SKM-1 treated with dmso at 0.1 percent for 144 hours (cell line): Measurements from ENCODE around the gene PRAMEF9.
"Not testable (repeated sequence)": the region's sequence is repeated elsewhere in the genome, so short reads cannot be mapped to it uniquely, and the experiment has no call there.

Source experiments
- DNase-seq: peaks from one replicate; lab custom pipeline; 2025; ENCODE audit not compliant: unreplicated experiment; lab: John Stamatoyannopoulos, UW

The PRAMEF9 gene

DNA sequence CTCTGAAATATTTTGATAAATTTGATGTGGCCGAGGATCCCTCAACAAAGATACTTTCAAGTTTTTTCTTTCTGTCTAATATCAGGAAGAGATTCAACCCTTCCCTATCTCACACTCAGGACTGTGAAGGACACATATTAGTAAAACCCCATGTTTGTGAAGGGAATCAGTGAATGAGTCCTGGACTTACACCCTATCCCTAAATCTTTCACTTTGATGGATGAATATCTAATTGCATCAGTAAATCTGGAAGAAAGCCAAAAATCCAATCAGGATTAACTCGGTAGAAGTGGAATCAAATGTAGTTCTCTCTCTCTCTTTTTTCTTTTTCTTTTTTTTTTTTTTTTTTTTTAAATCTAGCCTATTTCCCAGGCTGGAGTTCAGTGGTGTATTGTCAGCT, at the start of gene PRAMEF9:
TSS of gene PRAMEF9 (plus strand) at position 301 of the 400 bp plus-strand sequence. CDS start 3,433 bp downstream, outside the sequence.
- not testable (repeated sequence) for DNase-seq

DNA sequence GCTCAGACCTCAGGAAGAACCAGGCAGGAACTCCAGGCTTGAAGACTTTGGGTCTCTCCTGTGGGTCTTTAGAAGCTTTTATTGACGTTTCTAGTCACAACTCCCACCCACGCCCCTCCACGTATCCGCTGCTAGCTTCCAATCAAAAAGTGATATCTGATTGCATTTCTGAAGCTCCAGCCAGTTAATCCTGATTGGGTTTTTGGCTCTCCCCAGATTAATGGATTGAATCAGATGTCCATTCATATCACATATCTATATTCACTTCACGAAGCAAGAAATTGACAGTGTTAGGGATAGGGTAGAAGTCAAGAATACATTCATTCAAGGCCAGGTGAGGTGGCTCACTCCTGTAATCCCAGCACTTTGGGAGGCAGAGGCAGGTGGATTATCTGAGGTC, 15.7 kb upstream of the PRAMEF9 start, which contains the start of gene PRAMEF26:
TSS of gene PRAMEF26 (minus strand) at position 101 of the 400 bp plus-strand sequence. CDS start 2,914 bp downstream, outside the sequence.
- not testable (repeated sequence) for DNase-seq

DNA sequence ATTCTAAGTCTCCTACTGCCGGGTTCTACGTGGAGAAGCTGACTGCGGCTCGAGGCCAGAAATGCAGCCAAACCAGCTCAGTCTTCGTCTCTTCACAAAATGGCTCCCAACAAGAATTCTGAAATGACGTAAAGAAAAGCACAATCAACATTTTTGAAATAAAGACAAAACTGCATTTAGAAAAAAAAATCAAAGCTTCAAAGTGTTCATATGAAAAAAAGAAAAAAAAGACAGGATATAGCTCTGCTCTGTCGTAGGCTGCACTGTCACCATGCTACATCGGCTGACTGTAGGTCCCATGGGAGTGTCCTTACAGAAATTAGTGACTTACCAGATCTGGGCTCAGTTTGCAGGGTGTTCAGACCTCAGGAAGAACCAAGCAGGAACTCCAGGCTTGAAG, 6.1 kb upstream of the PRAMEF9 start, which contains the start of gene HNRNPCL4:
TSS of gene HNRNPCL4 (minus strand) at position 101 of the 400 bp plus-strand sequence. CDS start 164 bp downstream, outside the sequence.
- not testable (repeated sequence) for DNase-seq

DNA sequence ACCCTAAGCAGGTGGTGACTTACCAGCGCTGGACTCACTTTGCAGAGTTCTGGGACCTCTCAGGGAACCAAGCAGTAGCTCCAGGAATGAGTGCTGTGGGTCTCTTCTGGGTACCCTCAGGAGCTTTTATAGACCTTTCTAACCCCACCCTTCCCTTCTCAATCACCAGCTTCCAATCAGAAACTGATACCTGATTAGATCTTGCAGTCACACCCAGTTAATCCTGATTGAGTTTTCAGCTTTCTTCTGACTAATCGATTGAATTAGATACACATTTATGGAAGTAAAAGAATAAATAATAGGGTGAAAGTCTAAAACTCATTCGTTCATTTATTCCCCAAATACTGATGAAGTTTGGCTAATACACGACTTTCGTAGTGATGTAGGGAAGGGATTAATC, 29.7 kb downstream of the PRAMEF9 start, which contains the start of gene PRAMEF13:
TSS of gene PRAMEF13 (minus strand) at position 101 of the 400 bp plus-strand sequence. CDS start 1,820 bp downstream, outside the sequence.
- not testable (repeated sequence) for DNase-seq

DNA sequence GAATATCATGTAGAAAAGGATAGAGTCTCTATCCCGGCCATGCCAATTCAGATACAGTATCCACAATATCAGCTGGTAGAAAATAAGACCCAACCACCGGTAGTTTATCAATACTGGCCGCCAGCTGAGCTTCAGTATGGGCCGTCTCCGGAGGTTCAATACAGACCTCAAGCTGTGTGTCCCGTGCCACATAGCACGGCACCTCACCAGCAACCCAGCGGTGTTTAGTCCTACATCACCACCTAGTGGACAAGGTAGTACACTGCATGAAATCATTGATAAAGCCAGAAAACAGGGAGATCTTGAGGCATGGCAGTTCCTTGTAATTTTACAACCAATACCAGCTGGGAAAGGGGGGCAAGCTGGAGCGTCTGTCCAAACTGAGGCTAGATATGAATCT, 37.1 kb downstream of the PRAMEF9 start:
- not testable (repeated sequence) for DNase-seq

DNA sequence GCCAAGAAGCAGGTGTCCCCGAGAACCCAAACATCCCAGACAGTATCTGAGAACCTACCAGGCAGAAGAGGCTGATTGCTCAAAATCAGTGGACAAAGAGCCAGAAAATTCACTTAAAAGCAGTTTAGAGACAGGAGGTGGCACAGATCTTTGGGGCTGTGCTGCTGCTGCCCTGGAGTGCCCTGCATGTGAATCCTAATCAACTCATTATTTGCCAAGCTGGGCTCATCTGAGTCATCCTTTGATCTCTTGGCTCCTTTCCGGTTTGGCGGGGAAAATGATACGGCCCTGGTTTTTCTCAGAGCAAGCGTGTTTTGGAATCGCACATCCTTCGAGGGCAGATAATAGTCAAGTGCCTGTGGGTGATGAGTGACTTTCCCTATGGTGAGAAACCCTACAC, 45.0 kb downstream of the PRAMEF9 start:
- not testable (repeated sequence) for DNase-seq

DNA sequence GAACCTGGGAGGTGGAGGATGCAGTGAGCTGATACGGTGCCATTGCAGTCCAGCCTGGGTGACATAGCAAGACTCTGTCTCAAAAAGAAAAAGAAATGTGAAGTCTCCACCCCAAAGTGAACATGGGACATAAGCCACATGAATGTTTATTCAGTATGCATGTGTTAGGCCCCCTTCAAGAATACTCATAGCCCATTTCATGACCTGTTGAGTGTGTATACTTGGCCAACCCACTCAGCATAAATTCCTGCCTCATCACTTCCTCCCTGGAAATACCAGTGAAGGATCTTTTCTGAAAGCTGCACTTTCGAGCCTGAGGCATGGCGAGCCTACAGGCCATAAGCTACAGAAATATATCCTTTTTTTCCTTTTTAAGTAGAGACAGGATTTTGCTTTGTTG, 47.6 kb downstream of the PRAMEF9 start:
- DNase-seq: not testable (repeated sequence)

DNA sequence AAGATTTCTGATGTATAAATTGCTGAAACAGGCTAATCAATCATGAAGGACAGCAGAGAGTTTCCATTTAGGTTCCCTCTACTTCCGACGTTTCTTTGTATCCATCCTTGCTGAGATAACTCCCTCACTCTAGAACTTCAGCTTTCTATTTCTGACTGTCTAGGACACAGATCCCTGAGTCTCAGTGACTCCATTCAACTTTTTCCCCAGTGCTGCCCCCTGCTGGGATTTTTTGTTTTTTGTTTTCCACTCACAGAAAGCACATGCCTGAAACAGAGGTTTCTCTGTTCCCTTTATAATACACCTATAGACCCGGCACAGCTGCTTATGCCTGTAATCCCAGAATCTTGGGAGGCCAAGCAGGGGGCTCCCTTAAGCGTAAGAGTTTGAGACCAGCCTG, 51.1 kb downstream of the PRAMEF9 start:
- not testable (repeated sequence) for DNase-seq

DNA sequence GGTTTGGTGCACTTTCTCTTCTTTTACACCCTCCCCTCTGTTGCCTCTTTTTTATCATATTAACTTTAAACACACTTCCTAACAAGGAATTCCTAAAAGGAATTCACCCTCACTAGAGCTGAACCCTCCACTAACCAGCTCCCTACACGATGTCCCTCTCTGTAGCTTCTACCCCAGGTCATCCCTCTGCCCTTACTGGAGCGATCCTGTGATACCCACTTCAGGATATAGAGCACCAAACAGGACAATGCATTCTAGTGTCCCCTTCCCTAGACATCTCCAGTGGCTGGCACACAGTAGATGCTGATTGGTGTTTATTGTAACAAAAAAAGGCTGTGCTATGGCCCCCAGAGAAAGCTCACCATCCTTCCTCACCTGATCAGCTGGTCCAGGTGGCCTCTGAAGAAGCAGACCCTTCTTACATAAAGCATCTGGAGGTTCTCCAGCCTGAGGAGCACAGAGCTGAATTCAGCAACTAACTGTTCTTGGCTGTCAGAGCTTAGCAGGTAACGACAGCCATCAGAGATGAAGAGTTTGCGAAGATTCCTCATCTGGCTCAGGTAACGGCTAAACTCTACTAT, 52.9 kb downstream of the PRAMEF9 start:
- DNase-seq: no peak

DNA sequence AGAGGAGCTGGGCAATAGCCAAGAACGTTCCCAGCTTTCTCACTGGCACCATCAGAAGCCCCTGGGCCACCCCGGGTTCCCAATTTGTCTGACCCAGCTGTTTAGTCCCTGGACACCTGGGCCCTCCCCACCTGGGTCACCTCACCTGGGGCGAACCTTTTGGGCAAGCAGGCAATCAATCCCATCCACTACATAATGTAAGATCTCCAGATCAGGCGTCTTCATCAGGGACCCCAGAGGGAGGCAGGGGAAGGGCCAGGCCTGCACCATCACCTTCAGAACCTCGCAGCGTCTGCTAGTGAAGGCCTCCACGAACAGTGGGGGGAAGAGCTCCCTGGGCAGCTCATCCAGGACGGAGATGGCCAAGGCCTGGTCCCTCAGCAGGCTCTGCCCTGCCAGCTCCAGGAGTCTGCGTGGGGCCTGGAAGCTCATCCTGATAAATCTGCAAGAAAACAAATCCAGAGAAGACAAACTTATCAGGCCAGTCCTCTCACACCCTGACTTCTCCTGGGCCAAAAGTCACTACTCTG, 54.1 kb downstream of the PRAMEF9 start, which contains the start of gene PRAMEF18:
TSS of gene PRAMEF18 (minus strand) at position 480 of the 530 bp plus-strand sequence. CDS start at position 432, 48 bp downstream.
- DNase-seq: not testable (repeated sequence)

DNA sequence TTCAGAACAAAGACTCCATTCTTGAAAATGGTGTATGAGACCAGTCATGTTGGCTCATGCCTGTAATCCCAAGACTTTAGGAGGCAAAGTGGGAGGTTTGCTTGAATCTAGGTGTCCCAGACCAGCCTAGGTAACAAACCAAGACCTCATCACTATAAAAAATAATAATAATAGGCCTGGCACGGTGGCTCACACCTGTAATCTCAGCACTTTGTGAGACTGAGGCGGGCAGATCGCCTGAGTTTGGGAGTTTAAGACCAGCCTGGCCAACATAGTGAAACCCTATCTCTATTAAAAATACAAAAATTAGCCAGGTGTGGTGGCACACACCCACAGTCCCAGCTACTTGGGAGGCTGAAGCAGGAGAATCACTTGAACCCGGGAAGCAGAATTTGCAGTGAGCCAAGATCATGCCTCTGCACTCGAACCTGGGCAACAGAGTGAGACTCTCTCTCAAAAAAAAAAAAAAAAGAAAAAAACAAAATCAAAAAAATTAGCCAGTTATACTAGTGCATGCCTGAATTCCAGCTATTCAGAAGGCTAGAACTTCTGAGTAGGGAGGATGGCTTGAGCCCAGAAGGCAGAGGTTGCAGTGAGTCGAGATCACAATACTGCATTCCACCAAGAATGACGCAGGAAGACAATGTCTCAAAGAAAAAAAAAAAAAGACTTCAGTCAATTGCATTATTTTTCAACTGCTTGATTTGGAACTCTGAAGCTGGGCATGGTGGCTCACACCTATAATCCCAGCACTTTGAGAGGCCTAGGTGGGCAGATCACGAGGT, 55.8 kb downstream of the PRAMEF9 start:
- not testable (repeated sequence) for DNase-seq

DNA sequence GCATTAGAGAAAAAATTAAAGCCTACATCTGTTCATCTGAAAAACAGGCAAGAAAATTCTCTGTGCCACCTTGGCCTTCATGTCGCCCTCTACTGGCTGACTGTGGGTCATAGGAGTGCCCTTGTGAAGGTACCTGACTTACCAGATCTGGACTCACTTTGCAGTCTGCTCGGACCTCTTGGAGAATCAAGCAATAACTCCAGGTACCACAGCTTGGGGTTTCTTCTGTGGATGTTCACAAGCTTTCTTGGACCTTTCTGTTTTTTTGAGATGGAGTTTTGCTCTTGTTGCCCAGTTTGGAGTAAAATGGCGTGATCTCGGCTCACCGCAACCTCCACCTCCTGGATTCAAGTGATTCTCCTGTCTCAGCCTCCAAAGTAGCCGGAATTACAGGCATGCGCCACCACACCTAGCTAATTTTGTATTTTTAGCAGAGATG, 56.7 kb downstream of the PRAMEF9 start:
- peak; percentile 17 for DNase-seq
